Endodermal cell (in vitro differentiated cells): Measurements from ENCODE around the gene DAP. TPM values are rescaled to one million over a fixed set of nuclear protein-coding genes. Genes with fewer than 3 reads are reported as not detected.
"Not testable (repeated sequence)": the region's sequence is repeated elsewhere in the genome, so short reads cannot be mapped to it uniquely, and the experiment has no call there.

Source experiments
- DNase-seq: peaks from one replicate; pipeline ENCODE4 v3.0.0-alpha.2; 2017
- H3K27ac ChIP-seq: 2 replicates; pipeline ENCODE4 v1.5.1; 2013; ENCODE audit warnings: mild to moderate bottlenecking, low read depth, low read length, moderate library complexity
- H3K27me3 ChIP-seq: 2 replicates; pipeline ENCODE4 v1.6.1; 2013; ENCODE audit warnings: mild to moderate bottlenecking, low read length, moderate library complexity; ENCODE audit not compliant: insufficient read depth, control insufficient read depth, poor library complexity, severe bottlenecking
- H3K36me3 ChIP-seq: 2 replicates; pipeline ENCODE4 v1.7.0; 2013; ENCODE audit warnings: mild to moderate bottlenecking, low read length, moderate library complexity; ENCODE audit not compliant: control insufficient read depth, insufficient read depth
- H3K4me1 ChIP-seq: one replicate; pipeline ENCODE4 v1.7.0; 2013; ENCODE audit warnings: low read length; ENCODE audit not compliant: control insufficient read depth, insufficient read depth
- H3K4me3 ChIP-seq: 2 replicates; pipeline ENCODE4 v1.5.1; 2013; ENCODE audit warnings: mild to moderate bottlenecking, low read length, moderate library complexity
- H3K9ac ChIP-seq: 2 replicates; pipeline ENCODE4 v1.6.1; 2013; ENCODE audit warnings: mild to moderate bottlenecking, low read length, moderate library complexity; ENCODE audit not compliant: poor library complexity, severe bottlenecking; ENCODE audit errors: extremely low read depth
- H3K9me3 ChIP-seq: 2 replicates; pipeline ENCODE4 v1.6.1; 2013; ENCODE audit warnings: mild to moderate bottlenecking, low read length, moderate library complexity; ENCODE audit not compliant: control insufficient read depth
- H3K27ac Mint-ChIP-seq: 2 replicates; pipeline ENCODE4 v1.8.0; 2020; ENCODE audit warnings: mixed read lengths
- H3K27me3 Mint-ChIP-seq: 2 replicates; pipeline ENCODE4 v1.8.0; 2021; ENCODE audit warnings: mild to moderate bottlenecking, mixed read lengths; ENCODE audit not compliant: insufficient read depth
- H3K36me3 Mint-ChIP-seq: 2 replicates; pipeline ENCODE4 v1.8.0; 2020; ENCODE audit warnings: low read depth, mixed read lengths
- H3K4me1 Mint-ChIP-seq: 2 replicates; pipeline ENCODE4 v1.8.0; 2020; ENCODE audit warnings: mixed read lengths
- H3K4me3 Mint-ChIP-seq: 2 replicates; pipeline ENCODE4 v1.8.0; 2020; ENCODE audit warnings: mild to moderate bottlenecking, moderate library complexity, mixed read lengths
- H3K9me3 Mint-ChIP-seq: 2 replicates; pipeline ENCODE4 v1.8.0; 2020; ENCODE audit warnings: mild to moderate bottlenecking, mixed read lengths
- WGBS, 2 experiments: methylation state at CpG; one replicate each; pipeline versions ENCODE4 v1.1.5 to v1.1.7; 2013; ENCODE audit warnings: missing lambda C conversion rate in 2 of 2, mixed read lengths in 1 of 2; ENCODE audit not compliant: insufficient coverage in 1 of 2, insufficient read length in 1 of 2; 5-methylcytosine and 5-hydroxymethylcytosine counted together
- total RNA-seq, 2 donors: library from RNA; stranded (reverse); fragmentation: NEBNext Ultra II Directional in 1 of 2; extraction: Animal tissue kit (Norgen Biotek cat#: 25700) in 1 of 2; gene quantifications; 2 replicates in 1 of 2; 3 replicates in 1 of 2; pipeline ENCODE4 v1.2.1, GENCODE V29; 2021
- TF ChIP-seq, protein P1 (sequence below): fragments of 200-600 bp; sonication (generic); conservative IDR thresholded peaks from 2 replicates; pipeline ENCODE4 v1.5.0; 2021; ENCODE audit warnings: antibody characterized with exemption, mild to moderate bottlenecking

Gene DAP
- total RNA-seq, 2 donors from 2014 or later, result 77.7 to 106 TPM

DNA sequence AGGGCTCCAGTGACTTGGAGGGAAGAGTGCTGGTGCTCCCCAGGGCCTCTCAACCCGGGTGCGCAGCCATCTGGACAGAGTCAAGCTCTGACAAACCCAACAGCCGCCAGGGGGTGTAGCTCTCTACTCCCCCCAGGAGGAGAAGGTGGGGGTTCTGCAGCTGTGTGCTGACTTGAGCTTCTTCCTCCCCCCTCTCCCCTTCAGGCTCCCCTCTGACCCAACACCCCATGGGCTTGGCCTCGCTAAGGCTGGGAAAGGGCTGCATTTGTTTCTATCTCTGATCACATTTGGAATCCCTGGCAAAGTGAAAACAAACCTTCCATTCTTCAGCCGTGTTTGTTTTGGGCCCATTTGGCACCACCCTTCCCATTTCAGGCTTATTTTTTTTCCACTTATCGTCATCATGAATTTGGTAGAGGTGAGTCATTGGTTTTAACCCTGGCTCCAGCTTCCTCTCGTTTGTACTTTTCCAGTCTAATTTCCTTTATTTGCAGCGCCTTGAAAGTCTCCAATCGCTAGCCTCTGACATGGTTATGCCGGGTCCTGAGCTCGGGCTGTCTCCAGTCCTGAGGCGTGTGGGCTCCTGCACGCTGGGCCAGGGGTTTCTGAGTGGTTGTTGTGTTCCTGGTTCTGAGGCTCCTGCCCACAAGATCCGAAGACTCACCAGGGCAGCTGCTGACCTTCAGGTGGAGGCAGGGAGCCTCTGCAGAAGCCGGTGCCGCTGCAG, 36.1 kb downstream of the DAP start:
- peaks cover 35% of the 10 kb centered on the region for H3K36me3 Mint-ChIP-seq
- Histone ChIP-seq H3K4me1 (peaks cover 13% of the 10 kb centered on the region), H3K4me3 (no peak overlapping the region), H3K27ac (peak overlapping the region; percentile 3), H3K27me3 (no peaks in the 10 kb centered on the region), H3K36me3 (peaks cover 20% of the 10 kb centered on the region), H3K9me3 (no peaks in the 10 kb centered on the region), H3K9ac (no peak overlapping the region)
- no peak overlapping the region for H3K4me3 Mint-ChIP-seq
- H3K9me3 Mint-ChIP-seq, result no peaks in the 10 kb centered on the region
- DNase-seq, result no peak
- 95 to 98% methylated on average over 11 to 16 of the region's 16 CpGs for WGBS, 2 experiments
- H3K27me3 Mint-ChIP-seq, result no peaks in the 10 kb centered on the region
- TF ChIP-seq, protein P1, sequence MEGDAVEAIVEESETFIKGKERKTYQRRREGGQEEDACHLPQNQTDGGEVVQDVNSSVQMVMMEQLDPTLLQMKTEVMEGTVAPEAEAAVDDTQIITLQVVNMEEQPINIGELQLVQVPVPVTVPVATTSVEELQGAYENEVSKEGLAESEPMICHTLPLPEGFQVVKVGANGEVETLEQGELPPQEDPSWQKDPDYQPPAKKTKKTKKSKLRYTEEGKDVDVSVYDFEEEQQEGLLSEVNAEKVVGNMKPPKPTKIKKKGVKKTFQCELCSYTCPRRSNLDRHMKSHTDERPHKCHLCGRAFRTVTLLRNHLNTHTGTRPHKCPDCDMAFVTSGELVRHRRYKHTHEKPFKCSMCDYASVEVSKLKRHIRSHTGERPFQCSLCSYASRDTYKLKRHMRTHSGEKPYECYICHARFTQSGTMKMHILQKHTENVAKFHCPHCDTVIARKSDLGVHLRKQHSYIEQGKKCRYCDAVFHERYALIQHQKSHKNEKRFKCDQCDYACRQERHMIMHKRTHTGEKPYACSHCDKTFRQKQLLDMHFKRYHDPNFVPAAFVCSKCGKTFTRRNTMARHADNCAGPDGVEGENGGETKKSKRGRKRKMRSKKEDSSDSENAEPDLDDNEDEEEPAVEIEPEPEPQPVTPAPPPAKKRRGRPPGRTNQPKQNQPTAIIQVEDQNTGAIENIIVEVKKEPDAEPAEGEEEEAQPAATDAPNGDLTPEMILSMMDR, result peak; percentile 14
- peaks cover 46% of the 10 kb centered on the region for H3K4me1 Mint-ChIP-seq
- H3K27ac Mint-ChIP-seq, result peak overlapping the region; percentile 27

DNA sequence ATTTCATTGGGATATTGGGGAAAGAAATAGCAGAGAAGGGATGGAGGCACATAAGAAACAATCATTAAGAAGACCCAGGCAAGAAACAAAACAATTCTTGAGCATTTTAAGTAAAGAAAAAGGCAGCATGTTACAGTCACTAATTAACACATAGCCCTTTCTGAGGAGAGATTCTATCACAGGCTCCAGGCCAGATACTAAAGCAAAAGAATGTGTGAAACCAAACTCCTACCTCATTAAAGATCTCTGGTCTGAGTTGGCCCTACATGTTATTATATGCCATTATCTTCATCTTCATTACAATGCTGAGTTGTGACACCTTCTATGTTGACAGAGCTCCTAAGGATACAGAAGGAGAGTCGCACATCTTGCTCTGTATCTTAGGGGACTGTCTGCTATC, 37.5 kb downstream of the DAP start:
- no peaks in the 10 kb centered on the region for H3K9me3 Mint-ChIP-seq
- peaks cover 31% of the 10 kb centered on the region for H3K4me1 Mint-ChIP-seq
- Histone ChIP-seq H3K4me3 (no peak overlapping the region), H3K27me3 (no peaks in the 10 kb centered on the region), H3K4me1 (peaks cover 7% of the 10 kb centered on the region), H3K36me3 (peaks cover 20% of the 10 kb centered on the region), H3K9ac (no peak overlapping the region), H3K27ac (no peak overlapping the region), H3K9me3 (no peaks in the 10 kb centered on the region)
- H3K4me3 Mint-ChIP-seq, result no peak overlapping the region
- H3K27ac Mint-ChIP-seq, result no peak overlapping the region
- DNase-seq, result no peak
- H3K36me3 Mint-ChIP-seq, result peaks cover 38% of the 10 kb centered on the region
- WGBS, 2 experiments, result 86 to 94% methylated on average over 1 of the region's 1 CpG
- no peaks in the 10 kb centered on the region for H3K27me3 Mint-ChIP-seq
- TF ChIP-seq, protein P1, result no peak

GRCh38 chr5:10720766-10721165, 40.3 kb downstream of the DAP start:
- H3K36me3 ChIP-seq, DNase-seq, H3K4me3 ChIP-seq, H3K27me3 Mint-ChIP-seq, H3K4me1 ChIP-seq, H3K27ac Mint-ChIP-seq, H3K9ac ChIP-seq, H3K9me3 ChIP-seq, H3K4me3 Mint-ChIP-seq, H3K27ac ChIP-seq, H3K9me3 Mint-ChIP-seq, H3K27me3 ChIP-seq: not testable (repeated sequence)
- Mint-ChIP-seq H3K4me1 (peaks cover 21% of the 10 kb centered on the region), H3K36me3 (peaks cover 41% of the 10 kb centered on the region)
- 95 to 100% methylated on average over 4 of the region's 4 CpGs for whole genome bisulfite sequencing, 2 experiments
